IMR-90 (cell line): Measurements from ENCODE around the gene PTPRQ. TPM values are rescaled to one million over a fixed set of nuclear protein-coding genes. Genes with fewer than 3 reads are reported as not detected.
A peak's percentile ranks its signal among the peaks of the same experiment; 100 is the strongest.

ENCODE experiments used
- ATAC-seq: fragments of 200-7000 bp; cut with Tn5 transposase; 2 replicates; pipeline ENCODE4 v1.9.1; 2020; ENCODE audit warnings: low read depth, mild to moderate bottlenecking, moderate library complexity
- BruUV-seq: library from RNA; stranded (reverse); fragments of 400-500 nt; replicated peaks from 2 replicates; lab custom pipeline; 2021; lab: Mats Ljungman, UMichigan
- CTCF ChIA-PET: fragments of 300-600 bp; formaldehyde crosslinking; extraction: SDS; loops from one replicate; lab custom pipeline; 2021; ENCODE audit warnings: antibody characterized with exemption; lab: Yijun Ruan, JAX
- POLR2A ChIA-PET: fragments of 300-600 bp; sonication (Branson Sonifier 250); formaldehyde crosslinking; loops from one replicate; lab custom pipeline; 2022; ENCODE audit warnings: antibody characterized with exemption; ENCODE audit not compliant: unreplicated experiment; lab: Charles Lee
- DNase-seq: peaks from one replicate; pipeline ENCODE4 v3.0.0; 2013
- H2AFZ ChIP-seq: replicated peaks from 2 replicates; pipeline ENCODE3; 2013; ENCODE audit warnings: low read length, mild to moderate bottlenecking; ENCODE audit not compliant: poor library complexity
- H2AK5ac ChIP-seq: 2 replicates; pipeline ENCODE4 v1.6.1; 2013; ENCODE audit warnings: low read depth, low read length, inconsistent platforms
- H2AK9ac ChIP-seq: replicated peaks from 2 replicates; pipeline ENCODE3; 2013; ENCODE audit warnings: mild to moderate bottlenecking, low read depth, low read length, moderate library complexity; ENCODE audit not compliant: poor library complexity
- H2BK120ac ChIP-seq: 2 replicates; pipeline ENCODE4 v1.6.1; 2013; ENCODE audit warnings: low read depth, low read length, inconsistent platforms
- H2BK15ac ChIP-seq: 3 replicates; pipeline ENCODE4 v1.6.1; 2013; ENCODE audit warnings: low read depth, low read length, inconsistent platforms
- H2BK20ac ChIP-seq: 2 replicates; pipeline ENCODE4 v1.6.1; 2013; ENCODE audit warnings: low read depth, mild to moderate bottlenecking, inconsistent platforms, low read length, moderate library complexity
- H2BK5ac ChIP-seq: 2 replicates; pipeline ENCODE4 v1.6.1; 2013; ENCODE audit warnings: mild to moderate bottlenecking, low read depth, low read length, inconsistent platforms; ENCODE audit not compliant: poor library complexity, severe bottlenecking
- H3K14ac ChIP-seq: replicated peaks from 2 replicates; pipeline ENCODE4 v1.6.1; 2013; ENCODE audit warnings: low read depth, low read length, inconsistent platforms
- H3K18ac ChIP-seq: 2 replicates; pipeline ENCODE4 v1.6.1; 2013; ENCODE audit warnings: low read depth, low read length, control low read depth
- H3K23ac ChIP-seq: 2 replicates; pipeline ENCODE4 v1.6.1; 2013; ENCODE audit warnings: low read depth, low read length, inconsistent platforms
- H3K27ac ChIP-seq: 2 replicates; pipeline ENCODE4 v1.5.1; 2013; ENCODE audit warnings: mild to moderate bottlenecking, control low read depth, low read length; ENCODE audit not compliant: insufficient read depth
- H3K27me3 ChIP-seq: 2 replicates; pipeline ENCODE4 v1.6.1; 2013; ENCODE audit warnings: low read length; ENCODE audit not compliant: control insufficient read depth, insufficient read depth
- H3K36me3 ChIP-seq: 2 replicates; pipeline ENCODE4 v1.6.1; 2013; ENCODE audit warnings: low read length, mixed read lengths; ENCODE audit not compliant: control insufficient read depth, insufficient read depth
- H3K4ac ChIP-seq: 2 replicates; pipeline ENCODE4 v1.6.1; 2013; ENCODE audit warnings: low read depth, low read length, inconsistent platforms
- H3K4me1 ChIP-seq: 2 replicates; pipeline ENCODE4 v1.6.1; 2013; ENCODE audit warnings: low read length, mixed read lengths; ENCODE audit not compliant: control insufficient read depth, insufficient read depth
- H3K4me2 ChIP-seq: 2 replicates; pipeline ENCODE4 v1.6.1; 2013; ENCODE audit warnings: low read depth, mild to moderate bottlenecking, control low read depth, low read length, moderate library complexity
- H3K4me3 ChIP-seq: 2 replicates; pipeline ENCODE4 v1.5.1; 2013; ENCODE audit warnings: low read depth, mild to moderate bottlenecking, control low read depth, low read length, moderate library complexity; ENCODE audit not compliant: insufficient read depth
- H3K56ac ChIP-seq: 2 replicates; pipeline ENCODE4 v1.6.1; 2013; ENCODE audit warnings: low read length, inconsistent platforms; ENCODE audit not compliant: insufficient read depth; ENCODE audit errors: extremely low read depth
- H3K79me1 ChIP-seq, 2 experiments: 2 replicates each; pipeline ENCODE4 v1.6.1; 2013; ENCODE audit warnings: low read length in 2 of 2, inconsistent platforms in 1 of 2, low read depth in 1 of 2
- H3K9ac ChIP-seq: 2 replicates; pipeline ENCODE4 v1.6.1; 2013; ENCODE audit warnings: low read depth, low read length, control low read depth
- H3K9me1 ChIP-seq: 2 replicates; pipeline ENCODE4 v1.6.1; 2013; ENCODE audit warnings: low read length, inconsistent platforms; ENCODE audit not compliant: insufficient read depth
- H3K9me3 ChIP-seq: 2 replicates; pipeline ENCODE4 v1.6.1; 2013; ENCODE audit warnings: low read length; ENCODE audit not compliant: control insufficient read depth, insufficient read depth
- H4K20me1 ChIP-seq: 2 replicates; pipeline ENCODE4 v1.6.1; 2013; ENCODE audit warnings: low read length, inconsistent platforms; ENCODE audit not compliant: insufficient read depth
- H4K5ac ChIP-seq: 2 replicates; pipeline ENCODE4 v1.6.1; 2013; ENCODE audit warnings: mild to moderate bottlenecking, low read depth, low read length, control low read depth
- H4K8ac ChIP-seq, 2 experiments: 2 replicates each; pipeline ENCODE4 v1.6.1; 2013; ENCODE audit warnings: low read depth in 2 of 2, low read length in 2 of 2, control low read depth in 1 of 2, inconsistent platforms in 1 of 2
- H4K91ac ChIP-seq: 2 replicates; pipeline ENCODE4 v1.6.1; 2013; ENCODE audit warnings: low read depth, low read length, inconsistent platforms; ENCODE audit not compliant: insufficient read depth
- CTCF ChIP-seq: conservative IDR thresholded peaks from 2 replicates; pipeline ENCODE4 v1.5.1; 2012; ENCODE audit warnings: mild to moderate bottlenecking, low read depth, low read length, improper control_type of control experiment
- MAZ ChIP-seq: IDR thresholded peaks from 2 replicates; pipeline ENCODE4 v1.6.1; 2012; ENCODE audit warnings: low read depth, mild to moderate bottlenecking, low read length, improper control_type of control experiment, moderate library complexity, borderline replicate concordance
- RAD21 ChIP-seq: IDR thresholded peaks from 2 replicates; pipeline ENCODE4 v1.6.1; 2012; ENCODE audit warnings: low read length, improper control_type of control experiment
- WGBS, 2 experiments: methylation state at CpG; one replicate each; pipeline versions ENCODE4 v1.1.5 to v1.1.7; 2013; ENCODE audit warnings: missing lambda C conversion rate in 2 of 2; ENCODE audit not compliant: insufficient read length in 1 of 2; ENCODE audit errors: extremely low coverage in 2 of 2; 5-methylcytosine and 5-hydroxymethylcytosine counted together
- dilution Hi-C: fragments of 300-500 bp; cut with HindIII; formaldehyde crosslinking; loops from one replicate; pipeline ENCODE4 v1.14.3; 2018; ENCODE audit warnings: low sequenced_read_pairs; ENCODE audit not compliant: unreplicated experiment
- in situ Hi-C: fragments of 300-500 bp; cut with MboI; formaldehyde crosslinking; loops from 3 replicates; pipeline ENCODE4 v1.14.3; 2019; ENCODE audit warnings: low sequenced_read_pairs, inconsistent platforms, mixed read lengths
- intact Hi-C: fragments of 100-400 bp; cut with micrococcal nuclease; formaldehyde crosslinking; loops from 2 replicates; pipeline ENCODE4 v1.10.0; 2022
- polyA plus RNA-seq, 3 experiments: library from polyadenylated mRNA; depleted of rRNA; stranded (reverse); fragments of >200 nt; gene quantifications; 2 replicates each; pipeline ENCODE4 v1.2.3, GENCODE V29; 2012; ENCODE audit warnings: low replicate concordance in 1 of 3
- total RNA-seq: library from RNA; depleted of rRNA; stranded (reverse); fragments of >200 nt; gene quantifications from 2 replicates; pipeline ENCODE4 v1.2.3, GENCODE V29; 2012

The PTPRQ gene
- total and polyA plus RNA-seq, 2 of the 4 experiments (the other 2 are of a cell fraction): 0.96 to 1.4 TPM

DNA sequence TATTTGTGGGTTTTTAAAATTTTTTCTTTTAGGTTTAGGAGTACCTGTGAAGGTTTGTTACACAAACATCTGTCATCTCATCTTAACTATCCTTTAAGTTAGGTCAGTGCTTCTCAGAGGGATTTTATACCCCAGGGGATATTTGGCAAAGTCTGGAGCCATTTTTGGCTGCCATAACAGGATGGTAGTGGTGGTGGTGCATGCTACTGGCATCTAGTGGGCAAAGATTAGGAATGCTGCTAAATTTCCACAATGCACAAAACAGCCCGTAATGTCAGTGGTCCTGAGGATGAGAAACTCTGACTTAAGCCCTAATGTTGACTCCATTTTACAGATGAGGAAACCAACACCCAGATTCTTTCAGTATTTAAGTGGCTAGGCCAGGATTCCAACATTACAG is 178.2 kb downstream of the PTPRQ start:
- H3K18ac ChIP-seq: no peak overlapping the region
- no peaks in the 10 kb centered on the region for H4K20me1 ChIP-seq
- no peak overlapping the region for H2BK120ac ChIP-seq
- no peak overlapping the region for H4K5ac ChIP-seq
- ChIA-PET CTCF (no interaction called here), POLR2A (no interaction called here)
- TF ChIP-seq MAZ: no peak
- peak; percentile 36 for TF ChIP-seq CTCF
- peak; percentile 29; the same call in 1 of the 2 replicates for TF ChIP-seq RAD21
- no peak overlapping the region for H3K27ac ChIP-seq
- no peaks in the 10 kb centered on the region for H3K36me3 ChIP-seq
- no peak for DNase-seq
- no peaks in the 10 kb centered on the region; the same call in 1 of the 2 replicates for H3K4me1 ChIP-seq
- no peak overlapping the region for H3K4me2 ChIP-seq
- H2BK20ac ChIP-seq: no peak overlapping the region
- no peak overlapping the region for H4K91ac ChIP-seq
- H3K4me3 ChIP-seq: no peak overlapping the region
- WGBS, 2 experiments: 100% methylated on average over 1 of the region's 1 CpG; no CpG with 5 or more reads in 1 of the 2 experiments
- H2BK5ac ChIP-seq: no peak overlapping the region
- in situ Hi-C loops: loop anchor here (25.0 kb wide), 2 partner anchors 110 to 315 kb away; partner anchors contain the start of gene LIN7A
- dilution Hi-C loops: no loop called here
- H3K9ac ChIP-seq: no peak overlapping the region
- intact Hi-C loops: loop anchor here (10.0 kb wide), 1 partner anchor 147 kb away; no protein-coding TSS in a partner anchor
- BruUV-seq: no TSS peak
- H4K8ac ChIP-seq: no peak overlapping the region; a peak in 1 of 4 replicates
- H3K9me3 ChIP-seq: no peaks in the 10 kb centered on the region
- no peaks in the 10 kb centered on the region for H3K27me3 ChIP-seq
- no peaks in the 10 kb centered on the region for H3K79me1 ChIP-seq
- H3K56ac ChIP-seq: no peak overlapping the region
- no peaks in the 10 kb centered on the region for H3K9me1 ChIP-seq
- no peak overlapping the region for H3K14ac ChIP-seq
- no peak overlapping the region for H3K23ac ChIP-seq
- no peak for ATAC-seq
- H2AK5ac ChIP-seq: no peak overlapping the region
- H2BK15ac ChIP-seq: no peak overlapping the region
- H2AFZ ChIP-seq: no peak overlapping the region
- H2AK9ac ChIP-seq: no peak overlapping the region
- no peak overlapping the region for H3K4ac ChIP-seq
